Esophagus muscularis mucosa (tissue), 4 donors: Measurements from ENCODE around the gene CFH. TPM values are rescaled to one million over a fixed set of nuclear protein-coding genes. Genes with fewer than 3 reads are reported as not detected.

Source experiments
- total RNA-seq, 4 donors: library from RNA; depleted of rRNA; stranded (reverse); fragments of >200 nt; gene quantifications; one replicate each; pipeline versions ENCODE4 v1.1.0 to v1.2.1, GENCODE V29; 2016

Gene CFH
- total RNA-seq, 4 donors from 2014 or later = 36.1 to 63.8 (median 53.1) TPM

Other genes with a start within 250 kb of the CFH start
- gene KCNT2, start 43.6 kb upstream of the CFH start, total RNA-seq = 10 to 100 TPM in 1 of 4 donors, 1 to 10 TPM in 3; 6.5 to 16.6 (median 8.0) TPM
- not detected for gene CFHR3, start 122.8 kb downstream of the CFH start, total RNA-seq
- gene CFHR1, start 167.7 kb downstream of the CFH start, total RNA-seq = under 1 TPM in 1 of 4 donors, not detected in 3; 0.39 TPM
- gene CFHR4, start 236.0 kb downstream of the CFH start, total RNA-seq = not detected